ENCODE results near the gene MBP. TPM values are rescaled to one million over a fixed set of nuclear protein-coding genes. Genes with fewer than 3 reads are reported as not detected.

MBP gene
- total and polyA plus RNA-seq, 9 donors = 8.7 to 23.0 (median 11.2) TPM

GRCh38 chr18:77016936-77017335 is 115.6 kb downstream of the MBP start:
- no peak for DNase-seq
- WGBS (ENCODE audit: insufficient coverage) = 87% methylated on average over 16 of the region's 16 CpGs
- no peak overlapping the region for H3K27ac ChIP-seq (ENCODE audit: low read length)
- H3K4me1 ChIP-seq (ENCODE audit: control insufficient read depth, insufficient read depth, low read length) = peaks cover 12% of the 10 kb centered on the region
- H3K4me3 ChIP-seq (ENCODE audit: low read length) = no peak overlapping the region
- no peaks in the 10 kb centered on the region for H3K27me3 ChIP-seq (ENCODE audit: control insufficient read depth, insufficient read depth, low read length)
- H3K9me3 ChIP-seq (replicated peaks; ENCODE audit: control insufficient read depth, low read depth, low read length) = no peaks in the 10 kb centered on the region
- peaks cover 8% of the 10 kb centered on the region for H3K36me3 ChIP-seq (ENCODE audit: control insufficient read depth, insufficient read depth, low read length)

DNA sequence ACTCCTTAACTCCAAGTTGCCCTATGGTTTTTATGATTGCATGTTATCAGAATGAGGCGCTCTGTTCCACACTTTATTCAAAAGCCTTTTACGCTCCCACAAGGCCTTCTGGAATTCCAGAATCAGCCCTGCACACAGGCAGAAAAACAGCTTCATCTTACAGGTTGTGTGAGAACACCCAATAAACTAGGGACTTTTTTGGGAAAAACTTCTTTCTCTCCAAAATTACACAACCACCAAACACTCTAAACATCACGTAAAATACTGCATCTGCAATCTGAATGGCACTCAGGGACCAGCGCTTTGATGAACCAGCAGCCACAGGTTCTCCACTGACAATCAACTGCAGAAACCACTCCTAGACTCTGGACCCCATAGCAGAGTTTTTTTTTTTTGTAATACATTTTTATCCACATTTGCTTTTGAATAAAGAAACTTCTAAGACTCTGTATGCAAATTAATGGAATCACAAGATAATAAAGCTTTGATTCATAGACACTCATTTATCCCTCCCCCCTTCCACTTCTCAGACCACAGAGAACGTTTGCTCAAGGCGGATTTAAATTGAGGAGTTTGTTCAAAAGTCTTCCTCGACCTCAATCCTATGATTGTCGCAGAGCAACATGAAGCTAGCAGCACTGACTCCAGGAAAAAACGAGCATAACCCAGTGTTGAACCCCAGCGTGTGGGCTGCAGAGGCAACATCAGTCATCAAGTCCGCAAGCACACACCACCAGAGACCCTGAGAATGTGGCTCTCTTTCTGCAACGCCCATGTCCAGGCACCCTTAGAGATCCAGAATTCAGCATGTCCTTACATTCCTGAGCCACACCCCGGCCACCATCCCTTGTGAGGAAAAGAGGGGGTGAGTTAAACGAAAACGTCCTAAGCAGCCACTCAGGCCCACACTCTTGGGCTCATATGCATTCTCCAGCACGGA is 116.5 kb downstream of the MBP start:
- DNase-seq = no peak
- Histone ChIP-seq H3K9me3 (replicated peaks; ENCODE audit: control insufficient read depth, low read depth, low read length) (no peaks in the 10 kb centered on the region), H3K4me3 (ENCODE audit: low read length) (no peak overlapping the region), H3K27me3 (ENCODE audit: control insufficient read depth, insufficient read depth, low read length) (peaks cover 3% of the 10 kb centered on the region), H3K4me1 (ENCODE audit: control insufficient read depth, insufficient read depth, low read length) (peaks cover 10% of the 10 kb centered on the region), H3K36me3 (ENCODE audit: control insufficient read depth, insufficient read depth, low read length) (peaks cover 8% of the 10 kb centered on the region), H3K27ac (ENCODE audit: low read length) (no peak overlapping the region)
- 77% methylated on average over 10 of the region's 16 CpGs for WGBS (ENCODE audit: insufficient coverage)

DNA sequence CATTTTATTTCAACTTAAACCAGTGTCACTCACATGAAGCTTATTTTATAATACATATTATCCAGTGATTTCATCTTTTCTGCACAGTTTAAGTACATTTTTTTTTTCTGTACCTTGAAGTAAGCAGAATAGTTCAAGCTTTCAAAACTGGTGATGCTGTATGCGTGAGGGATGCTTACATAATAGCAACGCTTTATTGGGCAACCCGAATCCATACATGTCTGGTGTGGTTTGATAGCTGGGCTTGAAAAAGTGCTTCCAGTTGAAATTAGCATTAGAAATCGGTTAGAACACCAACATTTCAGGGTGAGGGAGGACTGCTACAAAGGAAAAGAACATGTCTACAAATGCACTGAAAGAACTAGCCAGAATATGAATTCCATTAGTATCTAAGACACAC is 117.4 kb downstream of the MBP start:
- no peaks in the 10 kb centered on the region for H3K9me3 ChIP-seq (replicated peaks; ENCODE audit: control insufficient read depth, low read depth, low read length)
- no peak overlapping the region for H3K4me3 ChIP-seq (ENCODE audit: low read length)
- no CpG with 5 or more reads among the region's 4 CpGs for WGBS (ENCODE audit: insufficient coverage)
- H3K27ac ChIP-seq (ENCODE audit: low read length) = no peak overlapping the region
- peaks cover 8% of the 10 kb centered on the region for H3K36me3 ChIP-seq (ENCODE audit: control insufficient read depth, insufficient read depth, low read length)
- DNase-seq = no peak
- peaks cover 4% of the 10 kb centered on the region for H3K4me1 ChIP-seq (ENCODE audit: control insufficient read depth, insufficient read depth, low read length)
- peaks cover 3% of the 10 kb centered on the region for H3K27me3 ChIP-seq (ENCODE audit: control insufficient read depth, insufficient read depth, low read length)

DNA sequence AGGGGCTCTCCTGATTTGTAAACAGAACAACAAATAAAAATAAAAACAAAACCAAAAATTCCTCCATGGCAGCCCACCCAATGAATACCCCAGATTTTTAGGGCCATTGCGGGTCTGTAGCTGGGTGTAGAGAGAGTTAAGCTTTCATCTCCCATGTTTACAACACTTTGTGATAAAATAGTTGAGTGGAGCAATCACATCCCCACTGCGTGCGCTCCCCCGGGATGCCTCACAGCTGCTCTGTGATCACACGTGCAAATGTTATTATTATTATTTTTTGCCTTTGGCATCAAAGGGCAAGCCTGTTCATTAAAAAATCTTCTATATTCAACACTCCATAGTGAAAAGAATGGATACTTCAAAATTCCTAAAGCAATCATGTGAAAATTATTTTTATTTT is 118.0 kb downstream of the MBP start:
- H3K27me3 ChIP-seq (ENCODE audit: control insufficient read depth, insufficient read depth, low read length) = peaks cover 3% of the 10 kb centered on the region
- WGBS (ENCODE audit: insufficient coverage) = no CpG with 5 or more reads among the region's 5 CpGs
- H3K27ac ChIP-seq (ENCODE audit: low read length) = no peak overlapping the region
- H3K4me3 ChIP-seq (ENCODE audit: low read length) = no peak overlapping the region
- peaks cover 8% of the 10 kb centered on the region for H3K36me3 ChIP-seq (ENCODE audit: control insufficient read depth, insufficient read depth, low read length)
- DNase-seq = no peak
- peaks cover 3% of the 10 kb centered on the region for H3K4me1 ChIP-seq (ENCODE audit: control insufficient read depth, insufficient read depth, low read length)
- no peaks in the 10 kb centered on the region for H3K9me3 ChIP-seq (replicated peaks; ENCODE audit: control insufficient read depth, low read depth, low read length)

DNA sequence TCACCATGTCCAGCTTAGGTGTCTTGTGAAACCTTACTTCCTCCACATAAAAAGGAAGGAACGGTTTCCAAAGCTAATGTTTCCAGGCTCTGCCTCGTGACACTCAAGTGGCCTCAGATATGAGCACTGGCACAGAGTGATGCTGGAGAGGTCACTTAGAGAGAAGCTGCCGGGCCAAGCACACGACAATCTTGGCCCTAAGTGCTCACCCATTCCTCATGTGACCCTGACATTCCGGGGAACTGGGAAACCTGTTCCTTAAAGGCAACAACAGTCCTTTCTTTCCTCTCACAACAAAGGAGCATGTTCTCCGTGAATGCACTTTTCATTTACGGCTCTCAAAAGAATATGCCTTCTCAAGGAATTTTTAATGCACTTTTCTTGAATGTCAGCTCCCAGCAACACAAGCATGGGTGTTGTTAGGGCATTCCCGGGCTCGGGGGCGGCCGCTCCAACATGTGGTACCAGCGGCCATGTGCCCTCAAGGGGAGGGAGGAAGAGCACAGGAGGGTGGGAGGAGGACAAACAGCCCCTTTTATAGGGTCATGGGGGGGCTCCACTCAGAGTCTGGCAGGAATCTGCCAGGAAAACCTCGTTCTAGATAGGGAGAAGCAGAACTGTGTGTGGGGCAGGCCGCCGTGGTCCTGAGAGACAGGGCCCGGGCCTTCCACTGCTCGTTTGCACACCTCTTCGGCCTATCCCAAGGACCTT is 118.6 kb downstream of the MBP start:
- Histone ChIP-seq H3K36me3 (ENCODE audit: control insufficient read depth, insufficient read depth, low read length) (peaks cover 8% of the 10 kb centered on the region), H3K27me3 (ENCODE audit: control insufficient read depth, insufficient read depth, low read length) (peaks cover 3% of the 10 kb centered on the region), H3K4me1 (ENCODE audit: control insufficient read depth, insufficient read depth, low read length) (peaks cover 3% of the 10 kb centered on the region), H3K27ac (ENCODE audit: low read length) (no peak overlapping the region), H3K4me3 (ENCODE audit: low read length) (no peak overlapping the region), H3K9me3 (replicated peaks; ENCODE audit: control insufficient read depth, low read depth, low read length) (no peaks in the 10 kb centered on the region)
- DNase-seq = peak; percentile 56
- 60% methylated on average over 8 of the region's 18 CpGs for WGBS (ENCODE audit: insufficient coverage)

- DNase-seq = no peak
- peaks cover 8% of the 10 kb centered on the region for H3K36me3 ChIP-seq (ENCODE audit: control insufficient read depth, insufficient read depth, low read length)
- H3K27me3 ChIP-seq (ENCODE audit: control insufficient read depth, insufficient read depth, low read length) = peaks cover 3% of the 10 kb centered on the region
- H3K9me3 ChIP-seq (replicated peaks; ENCODE audit: control insufficient read depth, low read depth, low read length) = no peaks in the 10 kb centered on the region
- peaks cover 3% of the 10 kb centered on the region for H3K4me1 ChIP-seq (ENCODE audit: control insufficient read depth, insufficient read depth, low read length)
- 82% methylated on average over 3 of the region's 6 CpGs for WGBS (ENCODE audit: insufficient coverage)
- no peak overlapping the region for H3K27ac ChIP-seq (ENCODE audit: low read length)
- no peak overlapping the region for H3K4me3 ChIP-seq (ENCODE audit: low read length)
Measured at GRCh38 chr18:77012806-77013541, 119.6 kb downstream of the MBP start.

DNA sequence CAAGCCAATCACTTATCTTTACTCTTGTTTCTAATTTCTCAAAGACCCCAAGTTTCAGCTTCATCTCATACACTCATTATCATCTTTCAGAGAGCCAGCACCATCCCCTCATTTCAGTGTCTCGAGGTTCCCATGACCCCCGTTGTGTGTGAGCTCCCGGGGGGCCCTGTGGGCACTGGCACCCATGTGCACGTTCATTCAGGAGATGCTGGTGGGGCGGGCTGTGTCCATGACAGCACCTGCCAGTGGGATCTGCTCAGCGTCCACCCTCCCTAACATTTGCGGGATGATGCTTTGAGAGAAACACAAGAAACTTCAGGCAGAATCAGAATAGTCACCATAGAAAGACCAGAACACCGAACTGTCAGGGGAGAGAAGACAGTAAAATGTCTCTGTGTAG is 120.5 kb downstream of the MBP start:
- H3K27ac ChIP-seq (ENCODE audit: low read length) = no peak overlapping the region
- H3K4me1 ChIP-seq (ENCODE audit: control insufficient read depth, insufficient read depth, low read length) = peaks cover 6% of the 10 kb centered on the region
- no peak for DNase-seq
- H3K4me3 ChIP-seq (ENCODE audit: low read length) = no peak overlapping the region
- H3K36me3 ChIP-seq (ENCODE audit: control insufficient read depth, insufficient read depth, low read length) = peaks cover 8% of the 10 kb centered on the region
- H3K27me3 ChIP-seq (ENCODE audit: control insufficient read depth, insufficient read depth, low read length) = peaks cover 3% of the 10 kb centered on the region
- H3K9me3 ChIP-seq (replicated peaks; ENCODE audit: control insufficient read depth, low read depth, low read length) = no peaks in the 10 kb centered on the region
- 80% methylated on average over 5 of the region's 8 CpGs for WGBS (ENCODE audit: insufficient coverage)

DNA sequence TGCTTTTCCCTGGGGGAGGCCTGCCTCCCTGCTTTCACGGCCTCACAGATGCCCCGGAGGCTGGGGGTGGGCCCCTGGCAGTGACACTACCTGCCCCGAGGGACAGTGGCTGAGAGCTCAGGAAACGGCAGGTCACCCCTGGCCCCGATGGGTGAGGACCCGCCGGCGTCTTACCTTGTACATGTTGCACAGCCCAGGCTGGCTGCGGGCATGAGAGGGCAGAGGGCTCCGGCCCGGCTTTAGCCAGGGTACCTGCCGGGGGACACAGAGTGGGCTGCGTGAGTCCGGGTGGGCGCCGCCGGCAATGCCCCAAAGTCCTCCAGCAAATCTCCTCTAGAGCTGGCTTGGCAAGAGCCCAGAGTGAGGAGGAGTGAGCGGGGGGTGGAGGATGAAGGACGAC is 122.9 kb downstream of the MBP start:
- Histone ChIP-seq H3K27me3 (ENCODE audit: control insufficient read depth, insufficient read depth, low read length) (peaks cover 9% of the 10 kb centered on the region), H3K9me3 (replicated peaks; ENCODE audit: control insufficient read depth, low read depth, low read length) (no peaks in the 10 kb centered on the region), H3K27ac (ENCODE audit: low read length) (no peak overlapping the region), H3K4me3 (ENCODE audit: low read length) (no peak overlapping the region), H3K36me3 (ENCODE audit: control insufficient read depth, insufficient read depth, low read length) (no peaks in the 10 kb centered on the region), H3K4me1 (ENCODE audit: control insufficient read depth, insufficient read depth, low read length) (peaks cover 15% of the 10 kb centered on the region)
- no peak for DNase-seq
- 86% methylated on average over 19 of the region's 19 CpGs for WGBS (ENCODE audit: insufficient coverage)

GRCh38 chr18:77008576-77009315 is 123.8 kb downstream of the MBP start:
- H3K9me3 ChIP-seq (replicated peaks; ENCODE audit: control insufficient read depth, low read depth, low read length) = no peaks in the 10 kb centered on the region
- no peak overlapping the region for H3K27ac ChIP-seq (ENCODE audit: low read length)
- H3K4me1 ChIP-seq (ENCODE audit: control insufficient read depth, insufficient read depth, low read length) = peaks cover 12% of the 10 kb centered on the region
- no peak overlapping the region for H3K4me3 ChIP-seq (ENCODE audit: low read length)
- no peak for DNase-seq
- peaks cover 9% of the 10 kb centered on the region for H3K27me3 ChIP-seq (ENCODE audit: control insufficient read depth, insufficient read depth, low read length)
- 52% methylated on average over 20 of the region's 23 CpGs for WGBS (ENCODE audit: insufficient coverage)
- no peaks in the 10 kb centered on the region for H3K36me3 ChIP-seq (ENCODE audit: control insufficient read depth, insufficient read depth, low read length)
